ENCODE data around the gene OCEL1. TPM values are rescaled to one million over a fixed set of nuclear protein-coding genes. Genes with fewer than 3 reads are reported as not detected.

The OCEL1 gene
- total RNA-seq, 5 donors from 2014 or later (not counting 1 experiment from before 2014, with no cell fraction given): 21.5 to 33.3 (median 23.0) TPM

DNA sequence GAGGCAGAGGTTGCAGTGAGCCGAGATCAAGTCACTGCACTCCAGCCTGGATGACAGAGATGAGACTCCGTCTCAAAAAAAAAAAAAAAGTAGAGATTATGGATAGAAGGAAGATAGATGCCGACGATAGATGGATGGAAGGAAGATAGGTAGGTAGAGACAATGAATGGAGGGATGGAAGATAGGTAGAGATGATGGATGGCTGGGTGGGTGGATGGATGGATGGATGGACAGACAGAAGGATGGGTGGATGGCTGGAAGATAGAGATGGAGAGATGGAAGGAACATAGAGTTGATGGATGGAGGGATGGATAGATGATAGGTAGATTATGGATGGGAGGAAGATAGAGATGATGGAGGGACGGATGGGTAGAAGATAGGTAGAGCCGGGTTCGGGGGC is 29.4 kb upstream of the OCEL1 start:
- ATAC-seq (replicated peaks in 1 of 4): no peak
- peaks cover 38 to 75% of the 10 kb centered on the region in 2 donors for H3K36me3 ChIP-seq (ENCODE audit: control insufficient read depth in 2 of 2, extremely low read depth in 1 of 2, insufficient read depth in 1 of 2, low read length in 1 of 2)
- H3K27ac ChIP-seq (ENCODE audit: low read length): no peak overlapping the region
- Mint-ChIP-seq H3K27me3 (no peaks in the 10 kb centered on the region), H3K4me3 (no peak overlapping the region), H3K9me3 (no peaks in the 10 kb centered on the region), H3K4me1 (peaks cover 0 to 7% (median 0%) of the 10 kb centered on the region in 3 donors), H3K36me3 (peaks cover 55% of the 10 kb centered on the region), H3K27ac (no peak overlapping the region)
- CTCF ChIA-PET: interaction anchor here in 1 of 2 donors (0.7 kb wide), 1 partner anchor 12 kb away, joined by 4 read pairs; no protein-coding TSS in a partner anchor
- 91% methylated on average over 4 of the region's 7 CpGs for WGBS (ENCODE audit: insufficient coverage)
- no peaks in the 10 kb centered on the region for H3K4me1 ChIP-seq (ENCODE audit: control insufficient read depth in 1 of 2, extremely low read depth in 1 of 2, insufficient read depth in 2 of 2, low read length in 2 of 2)
- no peaks in the 10 kb centered on the region for H3K27me3 ChIP-seq (replicated peaks in 1 of 2; ENCODE audit: control insufficient read depth in 2 of 2, extremely low read depth in 1 of 2, insufficient read depth in 2 of 2, low read length in 1 of 2)
- POLR2A ChIA-PET: no interaction called here
- no peak overlapping the region for H3K4me3 ChIP-seq (ENCODE audit: control insufficient read depth in 1 of 2, extremely low read depth in 1 of 2, low read length in 1 of 2)
- no peaks in the 10 kb centered on the region for H3K9me3 ChIP-seq
- no peak for DNase-seq

DNA sequence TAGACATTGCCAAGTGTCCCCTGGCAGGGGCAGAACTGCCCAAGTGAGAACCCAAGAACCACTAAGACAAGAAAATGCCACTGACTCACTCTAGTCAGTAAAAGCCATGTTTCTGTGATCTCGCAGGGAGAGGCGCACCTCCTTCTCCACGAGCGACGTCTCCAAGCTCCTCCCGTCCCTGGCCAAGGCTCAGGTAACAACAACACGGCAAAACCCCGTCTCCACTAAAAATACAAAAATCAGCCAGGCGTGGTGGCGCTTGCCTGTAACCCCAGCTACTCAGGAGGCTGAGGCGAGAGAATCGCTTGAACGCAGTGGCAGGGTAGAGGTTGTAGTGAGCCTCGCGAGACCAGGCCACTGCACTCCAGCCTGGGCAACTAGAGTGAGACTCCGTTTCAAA is 28.4 kb upstream of the OCEL1 start:
- ATAC-seq (replicated peaks in 1 of 4) (no peak), DNase-seq (no peak)
- no peak overlapping the region for H3K4me3 Mint-ChIP-seq
- peaks cover 0 to 7% (median 0%) of the 10 kb centered on the region in 3 donors for H3K4me1 Mint-ChIP-seq
- H3K27ac Mint-ChIP-seq: peak overlapping the region in 1 of 2 donors; percentile 43
- H3K27ac ChIP-seq (ENCODE audit: low read length): no peak overlapping the region
- H3K9me3 Mint-ChIP-seq: no peaks in the 10 kb centered on the region
- no peaks in the 10 kb centered on the region for H3K4me1 ChIP-seq (ENCODE audit: control insufficient read depth in 1 of 2, extremely low read depth in 1 of 2, insufficient read depth in 2 of 2, low read length in 2 of 2)
- H3K36me3 ChIP-seq (ENCODE audit: control insufficient read depth in 2 of 2, extremely low read depth in 1 of 2, insufficient read depth in 1 of 2, low read length in 1 of 2): peaks cover 46 to 78% of the 10 kb centered on the region in 2 donors
- ChIA-PET POLR2A (no interaction called here), CTCF (no interaction called here)
- no peaks in the 10 kb centered on the region for H3K27me3 Mint-ChIP-seq
- H3K4me3 ChIP-seq (ENCODE audit: control insufficient read depth in 1 of 2, extremely low read depth in 1 of 2, low read length in 1 of 2): no peak overlapping the region
- no peaks in the 10 kb centered on the region for H3K9me3 ChIP-seq
- no peaks in the 10 kb centered on the region for H3K27me3 ChIP-seq (replicated peaks in 1 of 2; ENCODE audit: control insufficient read depth in 2 of 2, extremely low read depth in 1 of 2, insufficient read depth in 2 of 2, low read length in 1 of 2)
- 40% methylated on average over 1 of the region's 16 CpGs for WGBS (ENCODE audit: insufficient coverage)
- peaks cover 64% of the 10 kb centered on the region for H3K36me3 Mint-ChIP-seq

DNA sequence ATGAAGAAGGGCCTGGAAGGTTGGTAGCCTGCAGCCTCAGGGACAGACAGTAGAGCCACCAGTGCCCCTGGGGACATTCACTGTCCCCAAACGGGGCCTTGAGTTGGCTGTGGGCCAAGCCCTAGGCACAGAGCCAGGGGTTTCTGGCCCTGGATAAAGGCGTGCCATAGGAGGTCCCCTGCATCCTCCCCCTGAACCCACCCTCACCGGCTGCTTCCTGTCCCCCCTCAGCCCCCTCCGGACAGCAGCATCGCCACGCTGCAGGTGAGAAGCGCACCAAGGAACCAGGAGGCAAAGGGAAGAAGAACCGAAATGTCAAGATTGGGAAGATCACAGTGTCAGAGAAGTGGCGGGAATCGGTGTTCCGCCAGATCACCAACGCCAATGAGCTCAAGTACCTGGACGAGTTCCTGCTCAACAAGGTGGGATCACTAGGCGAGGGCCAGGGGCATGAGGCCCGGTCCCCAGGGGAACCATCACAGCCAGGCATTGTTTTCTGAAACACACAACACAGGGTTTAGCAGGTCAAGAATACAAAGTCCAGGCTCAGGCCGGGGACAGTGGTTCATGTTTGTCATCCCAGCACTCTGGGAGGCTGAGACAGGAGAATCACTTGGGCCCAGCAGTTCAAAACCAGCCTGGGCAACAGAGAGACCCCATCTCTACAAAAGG is 25.5 kb upstream of the OCEL1 start:
- no peak overlapping the region for H3K4me3 ChIP-seq (ENCODE audit: control insufficient read depth in 1 of 2, extremely low read depth in 1 of 2, low read length in 1 of 2)
- Mint-ChIP-seq H3K27ac (no peak overlapping the region), H3K4me1 (peaks cover 0 to 7% (median 0%) of the 10 kb centered on the region in 3 donors), H3K9me3 (no peaks in the 10 kb centered on the region), H3K36me3 (peaks cover 59% of the 10 kb centered on the region), H3K27me3 (no peaks in the 10 kb centered on the region), H3K4me3 (no peak overlapping the region)
- H3K27ac ChIP-seq (ENCODE audit: low read length): no peak overlapping the region
- POLR2A ChIA-PET: no interaction called here
- H3K27me3 ChIP-seq (replicated peaks in 1 of 2; ENCODE audit: control insufficient read depth in 2 of 2, extremely low read depth in 1 of 2, insufficient read depth in 2 of 2, low read length in 1 of 2): no peaks in the 10 kb centered on the region
- DNase-seq (no peak), ATAC-seq (replicated peaks in 1 of 4) (no peak)
- H3K36me3 ChIP-seq (ENCODE audit: control insufficient read depth in 2 of 2, extremely low read depth in 1 of 2, insufficient read depth in 1 of 2, low read length in 1 of 2): peaks cover 47 to 69% of the 10 kb centered on the region in 2 donors
- 92% methylated on average over 10 of the region's 16 CpGs for whole genome bisulfite sequencing (ENCODE audit: insufficient coverage)
- H3K4me1 ChIP-seq (ENCODE audit: control insufficient read depth in 1 of 2, extremely low read depth in 1 of 2, insufficient read depth in 2 of 2, low read length in 2 of 2): no peaks in the 10 kb centered on the region
- no peaks in the 10 kb centered on the region for H3K9me3 ChIP-seq
- CTCF ChIA-PET: no interaction called here

DNA sequence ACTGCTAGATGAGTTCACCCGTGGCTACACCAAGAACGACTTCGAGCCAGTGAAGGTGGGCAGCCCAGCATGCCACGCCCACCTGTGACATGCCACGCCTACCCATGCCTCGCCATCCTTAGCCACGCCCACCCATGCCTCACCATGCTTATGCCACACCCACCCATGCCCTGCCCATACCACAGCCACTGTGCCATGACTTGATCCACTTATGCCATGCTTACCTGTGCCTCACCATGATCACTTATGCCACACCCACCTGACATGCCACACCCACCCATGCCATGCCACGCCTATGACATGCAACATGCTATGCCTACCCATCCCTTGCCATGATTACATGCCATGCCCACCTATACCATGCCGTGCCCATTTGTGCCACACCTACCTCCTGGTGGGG is 23.8 kb upstream of the OCEL1 start:
- Mint-ChIP-seq H3K36me3 (peaks cover 54% of the 10 kb centered on the region), H3K27ac (peak overlapping the region in 1 of 2 donors; percentile 55), H3K9me3 (no peaks in the 10 kb centered on the region), H3K4me3 (no peak overlapping the region), H3K27me3 (no peaks in the 10 kb centered on the region), H3K4me1 (no peaks in the 10 kb centered on the region)
- H3K9me3 ChIP-seq: no peaks in the 10 kb centered on the region
- no peak overlapping the region for H3K27ac ChIP-seq (ENCODE audit: low read length)
- H3K4me1 ChIP-seq (ENCODE audit: control insufficient read depth in 1 of 2, extremely low read depth in 1 of 2, insufficient read depth in 2 of 2, low read length in 2 of 2): no peaks in the 10 kb centered on the region
- ChIA-PET POLR2A (no interaction called here), CTCF (no interaction called here)
- peak in 2 of 35 experiments; percentile 10 to 33 for DNase-seq
- ATAC-seq (replicated peaks in 1 of 4): peak in 1 of 4 experiments; percentile 20
- peaks cover 46 to 72% of the 10 kb centered on the region in 2 donors for H3K36me3 ChIP-seq (ENCODE audit: control insufficient read depth in 2 of 2, extremely low read depth in 1 of 2, insufficient read depth in 1 of 2, low read length in 1 of 2)
- 84% methylated on average over 8 of the region's 9 CpGs for WGBS (ENCODE audit: insufficient coverage)
- H3K4me3 ChIP-seq (ENCODE audit: control insufficient read depth in 1 of 2, extremely low read depth in 1 of 2, low read length in 1 of 2): no peak overlapping the region
- no peaks in the 10 kb centered on the region for H3K27me3 ChIP-seq (replicated peaks in 1 of 2; ENCODE audit: control insufficient read depth in 2 of 2, extremely low read depth in 1 of 2, insufficient read depth in 2 of 2, low read length in 1 of 2)

DNA sequence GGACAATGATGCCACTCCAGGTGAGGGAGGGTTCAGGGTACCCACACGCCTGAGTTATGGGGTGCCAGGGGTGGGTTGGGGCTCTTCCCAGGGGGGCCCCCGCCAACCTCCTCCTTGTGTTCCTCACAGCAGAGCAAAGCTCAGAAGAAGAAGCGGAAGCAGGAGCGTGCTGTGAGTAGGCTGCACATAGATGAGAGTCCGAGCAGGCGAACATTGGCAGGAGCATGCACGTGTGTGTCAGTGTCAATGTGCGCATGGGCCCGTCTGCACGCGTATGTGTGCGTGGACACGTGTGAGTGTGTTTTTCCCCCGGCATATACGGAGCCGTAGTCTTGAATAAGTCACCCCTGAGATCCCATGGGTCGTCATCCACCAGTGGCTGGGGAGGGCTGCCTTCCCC is 23.3 kb upstream of the OCEL1 start:
- Histone ChIP-seq H3K27ac (ENCODE audit: low read length) (no peak overlapping the region), H3K9me3 (no peaks in the 10 kb centered on the region), H3K27me3 (replicated peaks in 1 of 2; ENCODE audit: control insufficient read depth in 2 of 2, extremely low read depth in 1 of 2, insufficient read depth in 2 of 2, low read length in 1 of 2) (no peaks in the 10 kb centered on the region), H3K4me1 (ENCODE audit: control insufficient read depth in 1 of 2, extremely low read depth in 1 of 2, insufficient read depth in 2 of 2, low read length in 2 of 2) (no peaks in the 10 kb centered on the region), H3K36me3 (ENCODE audit: control insufficient read depth in 2 of 2, extremely low read depth in 1 of 2, insufficient read depth in 1 of 2, low read length in 1 of 2) (peaks cover 46 to 67% of the 10 kb centered on the region in 2 donors), H3K4me3 (ENCODE audit: control insufficient read depth in 1 of 2, extremely low read depth in 1 of 2, low read length in 1 of 2) (no peak overlapping the region)
- 95% methylated on average over 17 of the region's 17 CpGs for WGBS (ENCODE audit: insufficient coverage)
- Mint-ChIP-seq H3K4me1 (no peaks in the 10 kb centered on the region), H3K36me3 (peaks cover 50% of the 10 kb centered on the region), H3K27me3 (no peaks in the 10 kb centered on the region), H3K27ac (no peak overlapping the region), H3K4me3 (no peak overlapping the region), H3K9me3 (no peaks in the 10 kb centered on the region)
- POLR2A ChIA-PET: no interaction called here
- ATAC-seq (replicated peaks in 1 of 4): no peak
- no peak for DNase-seq
- CTCF ChIA-PET: interaction anchor here in 1 of 2 donors (0.7 kb wide), 1 partner anchor 30 kb away, joined by 8 read pairs; no protein-coding TSS in a partner anchor

DNA sequence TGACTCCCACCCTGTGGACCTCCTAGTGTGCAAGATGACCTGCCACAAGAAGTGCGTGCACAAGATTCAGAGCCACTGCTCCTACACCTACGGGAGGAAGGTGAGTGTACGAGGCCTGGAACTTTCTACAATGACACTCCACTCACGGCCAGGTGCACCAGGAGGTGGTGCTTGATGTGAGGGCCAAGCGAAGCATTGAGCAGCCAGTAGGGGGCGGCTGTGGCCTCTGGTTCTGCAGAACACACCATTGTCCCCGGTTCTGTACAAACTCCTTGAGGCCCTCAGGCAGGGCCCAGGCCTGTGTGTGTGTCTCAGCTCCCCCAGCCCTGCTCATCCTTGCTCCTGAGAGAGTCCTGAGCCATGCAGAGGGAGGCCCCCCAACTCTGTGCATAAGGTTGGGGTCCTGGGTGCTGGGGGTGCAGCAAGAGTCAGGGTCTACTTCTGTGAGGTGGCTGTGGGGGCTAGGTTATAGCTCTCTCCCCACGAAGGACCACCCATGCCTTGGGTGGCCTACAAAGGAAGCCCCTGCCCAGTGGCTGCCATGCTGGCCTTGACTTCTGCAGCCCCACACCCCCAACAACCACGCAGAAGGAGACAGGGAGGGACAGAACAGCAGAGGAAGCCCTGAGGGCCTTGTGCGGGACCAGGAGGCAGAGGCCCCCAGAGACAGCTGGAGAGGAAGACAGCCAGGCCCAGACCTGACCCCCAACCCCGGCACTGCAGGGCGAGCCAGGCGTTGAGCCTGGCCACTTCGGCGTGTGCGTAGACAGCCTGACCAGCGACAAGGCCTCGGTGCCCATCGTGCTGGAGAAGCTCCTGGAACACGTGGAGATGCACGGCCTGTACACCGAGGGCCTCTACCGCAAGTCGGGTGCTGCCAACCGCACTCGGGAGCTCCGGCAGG is 20.5 kb upstream of the OCEL1 start:
- POLR2A ChIA-PET: no interaction called here
- Mint-ChIP-seq H3K4me1 (peaks cover 0 to 6% (median 0%) of the 10 kb centered on the region in 3 donors), H3K27ac (no peak overlapping the region), H3K27me3 (no peaks in the 10 kb centered on the region), H3K4me3 (no peak overlapping the region), H3K36me3 (peaks cover 46% of the 10 kb centered on the region), H3K9me3 (no peaks in the 10 kb centered on the region)
- no peak overlapping the region for H3K4me3 ChIP-seq (ENCODE audit: control insufficient read depth in 1 of 2, extremely low read depth in 1 of 2, low read length in 1 of 2)
- peaks cover 36 to 73% of the 10 kb centered on the region in 2 donors for H3K36me3 ChIP-seq (ENCODE audit: control insufficient read depth in 2 of 2, extremely low read depth in 1 of 2, insufficient read depth in 1 of 2, low read length in 1 of 2)
- H3K27me3 ChIP-seq (replicated peaks in 1 of 2; ENCODE audit: control insufficient read depth in 2 of 2, extremely low read depth in 1 of 2, insufficient read depth in 2 of 2, low read length in 1 of 2): no peaks in the 10 kb centered on the region
- ATAC-seq (replicated peaks in 1 of 4) (peak; percentile 62 to 82 (median 75)), DNase-seq (peak; percentile 29 to 71 (median 55))
- no peaks in the 10 kb centered on the region for H3K9me3 ChIP-seq
- 93% methylated on average over 22 of the region's 27 CpGs for WGBS (ENCODE audit: insufficient coverage)
- no peak overlapping the region for H3K27ac ChIP-seq (ENCODE audit: low read length)
- CTCF ChIA-PET: no interaction called here
- peaks cover 0 to 5% of the 10 kb centered on the region in 2 experiments for H3K4me1 ChIP-seq (ENCODE audit: control insufficient read depth in 1 of 2, extremely low read depth in 1 of 2, insufficient read depth in 2 of 2, low read length in 2 of 2)

Data from T-cell (primary cell).